PC-9 (cell line): ENCODE data around the gene SRGAP1.

Experiments used
- CTCF ChIP-seq: fragments of 200-600 bp; sonication (generic); conservative IDR thresholded peaks from 2 replicates; pipeline ENCODE4 v1.6.1; 2017; ENCODE audit warnings: mixed run types, antibody characterized with exemption, mild to moderate bottlenecking, moderate library complexity
- EZH2 ChIP-seq: fragments of 200-600 bp; sonication (generic); IDR thresholded peaks from 2 replicates; pipeline ENCODE4 v1.8.0; 2017; ENCODE audit warnings: antibody characterized with exemption, low read depth

- TF ChIP-seq CTCF (no peak), EZH2 (no peak)
These were observed 209.6 kb downstream of the SRGAP1 start for GRCh38 chr12:64054079-64054520.
